Activated B cell treated with CpG ODN at 0.5 μM for 24 hours (primary cell): ENCODE data around the gene PRKCE. TPM values are rescaled to one million over a fixed set of nuclear protein-coding genes. Genes with fewer than 3 reads are reported as not detected.

Source experiments
- ATAC-seq: fragments of 200-7000 bp; cut with Tn5 transposase; one replicate; pipeline ENCODE4 v1.10.0; 2021; ENCODE audit warnings: low read depth, mild to moderate bottlenecking, moderate library complexity
- CTCF ChIA-PET: fragments of 350-600 bp; sonication (Branson Sonifier 250); formaldehyde crosslinking; loops from one replicate; lab custom pipeline; 2021; ENCODE audit warnings: antibody characterized with exemption; lab: Charles Lee
- POLR2A ChIA-PET: fragments of 350-600 bp; sonication (Branson Sonifier 250); formaldehyde crosslinking; loops from one replicate; lab custom pipeline; 2021; ENCODE audit warnings: antibody characterized with exemption; lab: Charles Lee
- DNase-seq: peaks from one replicate; pipeline ENCODE4 v3.0.0; 2022
- H3K27ac Mint-ChIP-seq: one replicate; pipeline ENCODE4 v1.8.0; 2020; ENCODE audit warnings: mixed read lengths
- H3K27me3 Mint-ChIP-seq: one replicate; pipeline ENCODE4 v1.8.0; 2021; ENCODE audit warnings: mixed read lengths
- H3K36me3 Mint-ChIP-seq: one replicate; pipeline ENCODE4 v1.8.0; 2021; ENCODE audit warnings: low read depth, mixed read lengths
- H3K4me1 Mint-ChIP-seq: one replicate; pipeline ENCODE4 v1.8.0; 2021; ENCODE audit warnings: mixed read lengths
- H3K4me3 Mint-ChIP-seq: one replicate; pipeline ENCODE4 v1.8.0; 2020; ENCODE audit warnings: mild to moderate bottlenecking, mixed read lengths
- H3K9me3 Mint-ChIP-seq: one replicate; pipeline ENCODE4 v1.8.0; 2020; ENCODE audit warnings: mixed read lengths
- CTCF ChIP-seq: fragments of 200-600 bp; IDR thresholded peaks from one replicate; pipeline ENCODE4 v1.8.0; 2022; ENCODE audit warnings: antibody characterized with exemption, mild to moderate bottlenecking
- intact Hi-C: fragments of 100-400 bp; cut with micrococcal nuclease; formaldehyde crosslinking; loops from one replicate; pipeline ENCODE4 v1.15.1; 2024
- total RNA-seq: library from RNA; stranded (reverse); gene quantifications from 2 replicates; pipeline ENCODE4 v1.2.3, GENCODE V29; 2022

Gene PRKCE
- total RNA-seq, 1 donor from 2014 or later, result 53.8 TPM

- ChIA-PET CTCF (interaction anchor here (0.7 to 2.1 kb wide), 2 partner anchors 10 to 37 kb away, joined by 3 to 8 read pairs; no protein-coding TSS in a partner anchor), POLR2A (no interaction called here)
- Mint-ChIP-seq H3K27me3 (no peaks in the 10 kb centered on the region), H3K9me3 (no peaks in the 10 kb centered on the region), H3K4me1 (no peaks in the 10 kb centered on the region), H3K36me3 (peaks cover 80% of the 10 kb centered on the region), H3K27ac (no peak overlapping the region), H3K4me3 (no peak overlapping the region)
- intact Hi-C loops, result no loop called here
- no peak for TF ChIP-seq CTCF
- DNase-seq (no peak), ATAC-seq (no peak)
Observed at GRCh38 chr2:46002947-46003346, 351.5 kb downstream of the PRKCE start.

GRCh38 chr2:46003903-46004473 is 352.5 kb downstream of the PRKCE start:
- no peak for TF ChIP-seq CTCF
- intact Hi-C loops, result no loop called here
- DNase-seq (no peak), ATAC-seq (no peak)
- Mint-ChIP-seq H3K36me3 (peaks cover 86% of the 10 kb centered on the region), H3K9me3 (no peaks in the 10 kb centered on the region), H3K27me3 (no peaks in the 10 kb centered on the region), H3K4me1 (no peaks in the 10 kb centered on the region), H3K27ac (no peak overlapping the region), H3K4me3 (no peak overlapping the region)
- CTCF ChIA-PET, result interaction anchor here (0.7 kb wide), 1 partner anchor 38 kb away, joined by 3 read pairs; no protein-coding TSS in a partner anchor
- POLR2A ChIA-PET, result no interaction called here

- intact Hi-C loops, result no loop called here
- no peak for ATAC-seq
- CTCF ChIA-PET, result no interaction called here
- H3K4me1 Mint-ChIP-seq, result no peaks in the 10 kb centered on the region
- H3K9me3 Mint-ChIP-seq, result no peaks in the 10 kb centered on the region
- TF ChIP-seq CTCF, result no peak
- DNase-seq, result no peak
- no peaks in the 10 kb centered on the region for H3K27me3 Mint-ChIP-seq
- no peak overlapping the region for H3K4me3 Mint-ChIP-seq
- peaks cover 93% of the 10 kb centered on the region for H3K36me3 Mint-ChIP-seq
- H3K27ac Mint-ChIP-seq, result no peak overlapping the region
- POLR2A ChIA-PET, result no interaction called here
Observed at GRCh38 chr2:46006473-46007025, 355.1 kb downstream of the PRKCE start.

- TF ChIP-seq CTCF, result no peak
- peaks cover 93% of the 10 kb centered on the region for H3K36me3 Mint-ChIP-seq
- no peaks in the 10 kb centered on the region for H3K4me1 Mint-ChIP-seq
- no peak overlapping the region for H3K4me3 Mint-ChIP-seq
- no peak overlapping the region for H3K27ac Mint-ChIP-seq
- DNase-seq (no peak), ATAC-seq (no peak)
- ChIA-PET CTCF (interaction anchor here (0.6 kb wide), 1 partner anchor 361 kb away, joined by 3 read pairs; no protein-coding TSS in a partner anchor), POLR2A (no interaction called here)
- intact Hi-C loops, result no loop called here
- H3K9me3 Mint-ChIP-seq, result no peaks in the 10 kb centered on the region
- H3K27me3 Mint-ChIP-seq, result no peaks in the 10 kb centered on the region
Observed at GRCh38 chr2:46007412-46007811, 355.9 kb downstream of the PRKCE start.

- Mint-ChIP-seq H3K27ac (no peak overlapping the region), H3K27me3 (no peaks in the 10 kb centered on the region), H3K9me3 (no peaks in the 10 kb centered on the region), H3K36me3 (peaks cover 93% of the 10 kb centered on the region), H3K4me1 (no peaks in the 10 kb centered on the region), H3K4me3 (no peak overlapping the region)
- ATAC-seq (no peak), DNase-seq (no peak)
- ChIA-PET CTCF (interaction anchor here (0.6 kb wide), 1 partner anchor 360 kb away, joined by 3 read pairs; no protein-coding TSS in a partner anchor), POLR2A (no interaction called here)
- intact Hi-C loops, result no loop called here
- no peak for TF ChIP-seq CTCF
Observed at GRCh38 chr2:46008091-46008870, 356.8 kb downstream of the PRKCE start.
